ENCODE results near the gene KCNMB2.
"Not testable (repeated sequence)": the region's sequence is repeated elsewhere in the genome, so short reads cannot be mapped to it uniquely, and the experiment has no call there.

The KCNMB2 gene

DNA sequence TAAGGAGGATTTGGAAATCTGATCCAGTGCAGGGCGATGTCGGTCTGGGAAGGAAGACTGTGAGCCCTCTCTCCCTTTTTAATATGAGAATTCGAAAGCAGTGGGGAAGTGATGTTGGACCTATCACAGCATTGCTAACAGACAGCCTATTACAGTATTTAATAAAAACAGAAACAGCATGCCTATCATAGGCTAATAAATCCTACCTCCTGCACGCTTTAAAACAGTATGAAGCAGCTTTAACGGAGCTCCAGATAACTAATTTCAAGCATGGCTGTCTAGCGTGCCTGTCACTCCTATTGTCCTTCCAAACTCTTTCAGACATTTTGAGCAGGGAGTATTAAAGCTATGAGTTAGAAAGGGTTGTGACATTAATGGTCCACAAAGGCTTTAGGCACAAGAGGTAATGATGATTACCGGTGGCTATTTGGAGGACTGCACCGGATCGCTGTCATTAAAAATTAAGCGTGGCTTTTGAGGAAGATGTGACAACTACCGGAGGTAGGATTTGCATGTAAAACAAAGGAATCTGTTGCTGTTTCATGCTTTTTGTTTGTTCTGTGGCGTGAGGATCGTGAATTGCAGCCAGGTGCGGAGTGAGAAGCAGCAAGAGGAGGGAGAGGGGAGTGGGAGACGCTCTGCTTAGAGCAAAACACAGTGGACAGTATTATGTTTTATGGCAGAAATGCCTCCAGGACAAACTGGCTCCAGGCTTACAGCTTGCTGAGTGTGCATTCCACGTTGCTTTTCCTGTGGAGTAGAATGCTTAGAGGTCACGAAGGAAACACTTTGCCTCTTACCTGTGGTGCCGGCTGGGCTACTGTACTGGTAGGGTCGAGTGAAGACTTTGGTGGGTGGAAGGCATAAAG is at the start of gene KCNMB2:
KCNMB2 (plus strand) TSS at position 226 of the 869 bp plus-strand sequence.
- DNase-seq (ENCODE audit: low read depth in 1 of 2, low spot score in 1 of 2), result no peak

DNA sequence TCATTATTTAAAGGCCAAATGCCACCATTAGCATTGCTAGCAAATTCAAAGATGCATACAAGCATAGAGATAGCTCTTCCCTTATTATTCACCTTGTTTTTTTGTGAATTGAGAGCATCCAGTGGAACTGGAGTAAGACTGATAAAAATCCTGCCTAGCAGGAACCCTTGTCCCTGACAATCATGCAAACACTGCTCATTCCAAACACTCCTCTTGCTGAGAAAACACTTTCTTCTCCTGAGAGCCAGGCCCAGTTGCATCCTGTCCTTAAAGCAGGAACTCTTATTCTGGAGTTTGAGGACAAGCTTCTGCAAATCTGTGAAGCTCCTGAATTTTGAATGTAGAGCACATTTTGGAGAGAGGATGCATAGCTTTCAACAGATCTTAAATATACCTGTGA is 49.3 kb upstream of the KCNMB2 start:
- DNase-seq (ENCODE audit: low read depth in 1 of 2, low spot score in 1 of 2), result no peak

DNA sequence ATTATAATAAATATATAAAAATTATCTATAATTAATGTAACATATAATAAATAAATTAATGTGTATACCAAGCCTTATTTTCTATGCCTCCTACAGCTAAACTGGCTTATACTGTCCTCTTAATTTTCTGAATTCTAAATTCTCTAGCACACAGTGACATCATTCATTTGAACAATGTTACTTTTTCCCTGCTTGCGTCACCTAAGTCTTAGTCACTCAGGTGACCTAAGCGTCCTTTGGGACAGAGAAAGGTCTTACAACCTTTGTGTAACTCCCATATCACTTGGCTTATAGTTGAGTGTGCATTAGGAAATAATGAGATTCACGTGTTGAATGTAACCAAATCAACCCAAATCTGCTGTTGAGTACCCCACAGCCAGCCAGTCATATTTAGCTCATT is 48.5 kb upstream of the KCNMB2 start:
- DNase-seq (ENCODE audit: low read depth in 1 of 2, low spot score in 1 of 2), result no peak

DNA sequence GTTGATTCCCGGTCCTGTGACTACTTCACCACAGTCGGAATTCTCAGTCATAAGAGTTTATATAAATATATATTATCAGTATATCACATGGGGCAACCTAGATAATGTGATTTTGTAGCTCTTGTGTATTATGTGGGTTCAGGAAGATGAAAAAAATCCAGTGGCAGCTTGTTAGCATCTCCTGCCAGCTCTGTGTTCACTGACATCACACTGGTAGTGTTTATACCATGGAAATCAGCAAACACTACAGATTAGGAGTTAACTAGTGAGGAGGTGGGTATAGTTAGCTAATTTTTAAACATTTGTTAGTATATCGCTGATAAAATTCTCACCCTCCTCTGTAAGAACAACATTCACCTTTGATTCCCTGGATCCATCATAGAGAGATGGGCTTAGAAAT is 44.5 kb upstream of the KCNMB2 start:
- DNase-seq (ENCODE audit: low read depth in 1 of 2, low spot score in 1 of 2), result no peak

DNA sequence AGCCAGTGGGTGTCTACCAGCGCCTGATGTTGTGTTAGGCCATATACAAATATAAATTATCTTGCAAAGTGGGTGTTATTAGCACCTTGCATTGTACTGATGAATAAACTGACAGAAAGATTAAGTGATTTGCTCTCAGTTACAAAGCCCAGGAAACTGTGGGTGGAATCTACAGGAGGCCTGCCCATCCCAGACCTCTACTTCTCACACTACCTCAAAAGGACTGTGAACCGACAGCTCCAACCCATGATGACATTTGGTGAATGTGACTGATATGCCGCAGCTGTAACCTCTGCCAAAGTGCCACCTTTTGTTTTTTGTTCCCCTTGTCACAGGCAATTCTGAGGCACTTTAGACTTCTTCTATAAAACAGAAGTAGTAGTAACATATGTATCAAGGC is 43.7 kb upstream of the KCNMB2 start:
- no peak for DNase-seq (ENCODE audit: low read depth in 1 of 2, low spot score in 1 of 2)

DNA sequence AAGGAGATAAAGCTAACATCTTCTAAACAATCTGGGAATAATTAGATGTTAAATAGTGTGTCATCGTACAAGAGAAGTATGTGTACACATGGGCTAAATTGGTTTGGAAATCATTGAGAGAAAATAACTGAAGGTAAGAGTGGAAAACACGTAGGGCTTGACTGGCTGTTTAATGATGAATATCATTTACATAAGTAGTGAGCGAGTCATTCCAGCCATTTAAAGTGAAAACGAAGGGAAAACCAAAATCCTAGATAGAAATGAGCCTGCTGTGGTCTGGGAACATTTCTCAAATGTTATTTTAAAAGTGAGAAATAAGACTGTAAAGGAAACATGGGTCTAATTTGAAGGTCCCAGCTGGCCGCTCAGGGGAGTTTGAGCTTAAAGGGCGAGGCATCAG is 41.9 kb upstream of the KCNMB2 start:
- no peak for DNase-seq (ENCODE audit: low read depth in 1 of 2, low spot score in 1 of 2)

DNA sequence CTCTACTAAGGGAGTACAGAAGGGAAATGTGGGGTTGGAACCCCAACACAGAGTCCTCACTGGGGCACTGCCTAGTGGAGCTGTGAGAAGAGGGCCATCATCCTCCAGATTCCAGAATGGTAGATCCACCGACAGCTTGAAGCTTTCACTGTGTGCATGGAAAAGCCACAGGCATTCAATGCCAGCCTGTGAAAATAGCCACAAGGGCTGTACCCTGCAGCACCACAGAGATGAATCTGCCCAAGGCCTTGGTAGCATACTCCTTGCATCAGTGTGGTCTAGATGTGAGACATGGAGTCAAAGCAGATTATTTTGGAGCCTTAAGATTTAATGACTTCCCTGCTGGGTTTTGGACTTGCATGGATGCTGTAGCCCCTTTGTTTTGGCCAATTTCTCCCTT is 39.3 kb upstream of the KCNMB2 start:
- DNase-seq (ENCODE audit: low read depth in 1 of 2, low spot score in 1 of 2), result no peak

DNA sequence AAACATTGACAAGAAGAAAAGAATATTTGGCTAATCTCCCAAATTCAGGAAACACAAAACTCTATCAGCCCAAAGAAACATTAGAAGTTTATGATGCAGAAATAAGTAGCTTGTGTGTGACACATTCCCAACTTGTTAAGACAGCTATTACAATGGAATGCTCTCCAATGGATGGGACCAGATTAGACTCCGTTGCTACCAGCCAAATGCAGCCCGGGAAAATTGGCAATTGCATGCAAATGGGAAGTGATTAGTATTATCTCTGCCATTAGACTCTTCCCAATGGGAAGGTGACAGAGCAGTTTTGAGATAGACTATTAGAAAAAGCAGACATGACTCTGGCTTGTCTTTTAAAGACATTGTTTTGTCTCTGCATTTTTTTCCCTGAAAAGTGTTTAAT is 37.4 kb upstream of the KCNMB2 start:
- DNase-seq (ENCODE audit: low read depth in 1 of 2, low spot score in 1 of 2), result no peak

DNA sequence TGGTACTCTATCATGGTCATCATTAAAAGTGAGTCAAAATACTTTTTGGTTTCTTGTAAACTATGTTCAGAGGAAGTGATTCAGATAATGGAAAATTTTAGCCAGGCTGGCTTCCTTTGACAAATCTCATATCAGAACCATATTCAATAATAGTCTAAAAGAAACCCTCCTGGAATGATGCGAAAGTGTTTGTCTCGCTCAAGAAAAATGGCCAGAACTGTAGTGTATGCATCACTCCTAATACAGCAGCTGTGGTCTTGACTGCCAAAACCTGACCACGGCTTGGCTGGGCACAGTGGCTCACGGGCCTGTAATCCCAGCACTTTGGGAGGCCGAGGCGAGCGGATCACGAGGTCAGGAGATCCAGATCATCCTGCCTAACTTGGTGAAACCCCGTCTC is 35.6 kb upstream of the KCNMB2 start:
- no peak for DNase-seq (ENCODE audit: low read depth in 1 of 2, low spot score in 1 of 2)

DNA sequence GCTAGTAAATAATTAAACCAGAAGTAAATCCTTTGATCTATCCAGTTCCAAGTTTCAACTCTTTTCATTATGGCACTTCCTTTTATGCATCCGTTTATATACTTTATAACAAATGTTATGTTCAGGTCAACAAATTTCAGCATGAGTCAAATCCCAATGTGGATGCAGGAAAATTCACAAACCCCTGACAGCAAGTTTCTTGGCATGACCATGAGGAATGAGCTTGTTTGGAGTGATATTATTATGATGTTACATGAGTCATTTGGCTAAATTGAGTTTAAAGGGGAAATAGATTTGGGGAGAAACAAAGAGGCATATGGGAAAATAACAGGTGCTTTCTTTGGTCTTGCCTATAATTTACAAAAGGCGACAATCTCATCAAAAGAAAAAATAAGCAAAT is 32.1 kb upstream of the KCNMB2 start:
- no peak for DNase-seq (ENCODE audit: low read depth in 1 of 2, low spot score in 1 of 2)

DNA sequence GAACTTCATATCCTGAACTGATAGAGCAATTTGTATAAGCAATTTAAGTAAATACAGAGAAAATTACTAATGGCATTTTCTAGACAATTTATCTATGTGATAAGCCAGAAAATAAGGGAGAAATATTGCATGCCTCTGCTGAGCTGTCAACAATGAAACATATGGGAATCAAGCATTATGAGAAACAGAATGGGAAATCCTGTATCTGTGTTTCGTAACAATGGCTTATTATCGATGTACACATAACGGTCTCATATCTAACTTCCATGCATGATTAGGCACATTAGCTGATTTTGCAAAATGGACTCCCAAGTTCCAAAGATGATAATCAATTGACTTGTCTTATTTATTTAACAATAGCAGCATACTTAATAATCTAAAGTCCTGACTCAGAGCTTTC is 30.4 kb upstream of the KCNMB2 start:
- no peak for DNase-seq (ENCODE audit: low read depth in 1 of 2, low spot score in 1 of 2)

DNA sequence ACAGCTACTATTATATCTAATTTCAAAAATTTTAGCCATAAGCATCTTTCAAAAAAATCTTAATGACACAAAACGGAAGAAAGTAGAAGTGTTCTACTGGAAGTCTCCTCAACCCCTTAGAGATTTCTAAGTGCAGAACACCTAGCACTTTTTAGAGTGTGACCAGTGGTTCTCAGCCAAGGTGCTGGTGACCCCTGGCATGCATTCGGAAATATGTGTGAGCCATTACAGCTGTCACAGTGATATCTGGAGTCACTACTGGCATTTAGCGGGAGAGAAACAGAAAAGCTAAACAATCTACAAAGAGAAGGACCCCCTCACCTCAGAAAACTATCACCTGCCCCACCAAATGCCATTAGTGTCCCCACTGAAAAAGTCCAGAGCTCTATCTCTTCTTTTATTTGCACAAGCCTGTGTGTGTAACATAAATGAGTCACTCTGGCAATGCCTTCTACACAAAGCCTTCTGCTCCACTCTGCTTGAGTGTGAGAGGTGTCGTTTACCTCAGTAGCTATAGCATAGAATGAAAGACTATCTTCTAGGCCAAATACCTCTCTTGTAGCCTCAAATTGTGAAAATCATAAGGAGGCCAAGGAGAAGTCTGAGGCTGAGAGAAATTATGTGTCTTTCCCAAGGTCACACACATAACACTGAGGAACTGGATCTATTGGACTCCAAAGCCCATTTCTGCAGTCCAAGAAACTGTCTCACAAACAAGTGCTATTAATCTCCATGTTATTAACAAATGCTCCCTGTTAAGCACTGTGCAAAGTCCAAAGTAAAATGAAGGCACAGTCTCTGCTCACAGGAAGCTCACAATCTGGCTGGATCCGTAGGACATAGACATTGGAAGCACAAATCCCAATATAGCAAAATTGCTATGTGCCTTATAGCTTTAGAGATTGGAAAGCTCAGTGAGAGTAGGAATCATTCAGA is 28.5 kb upstream of the KCNMB2 start:
- DNase-seq (ENCODE audit: low read depth in 1 of 2, low spot score in 1 of 2), result no peak

DNA sequence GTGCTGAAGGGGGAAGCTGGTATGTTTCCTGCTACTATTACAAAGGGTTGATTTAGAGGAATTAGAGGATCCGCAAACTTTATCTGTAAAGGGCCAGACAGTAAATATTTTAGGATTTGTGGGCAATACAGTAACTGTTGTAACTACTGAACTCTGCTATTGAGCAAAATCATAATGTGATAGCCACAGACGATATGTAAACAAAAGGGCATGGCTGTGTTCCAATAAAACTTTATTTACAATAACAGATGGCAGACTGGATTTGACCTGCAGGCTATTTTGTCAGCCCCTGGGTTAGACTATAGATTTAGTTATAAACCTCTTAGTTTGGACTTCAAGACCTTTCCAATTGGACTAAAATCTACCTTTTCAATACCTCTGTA is 27.8 kb upstream of the KCNMB2 start:
- DNase-seq (ENCODE audit: low read depth in 1 of 2, low spot score in 1 of 2), result no peak

DNA sequence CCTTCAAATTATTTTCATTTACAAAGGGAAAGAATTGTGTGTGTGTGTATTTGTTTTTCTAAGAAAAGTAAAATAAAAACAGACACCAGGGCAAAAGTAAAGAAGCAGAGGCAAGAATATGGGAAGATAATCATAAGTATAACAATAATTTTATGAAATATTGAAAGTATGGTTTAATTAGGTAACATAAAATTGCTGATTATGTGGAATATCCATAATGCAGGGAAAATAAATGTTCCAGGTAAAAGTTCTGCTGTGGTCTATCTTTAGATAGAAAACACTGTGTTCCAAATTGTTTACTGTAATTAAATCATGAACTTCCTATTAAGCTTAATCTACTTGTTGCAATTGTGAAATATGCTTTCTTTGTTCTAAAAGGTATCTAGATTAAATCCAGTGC is 25.7 kb upstream of the KCNMB2 start:
- DNase-seq (ENCODE audit: low read depth in 1 of 2, low spot score in 1 of 2), result no peak

DNA sequence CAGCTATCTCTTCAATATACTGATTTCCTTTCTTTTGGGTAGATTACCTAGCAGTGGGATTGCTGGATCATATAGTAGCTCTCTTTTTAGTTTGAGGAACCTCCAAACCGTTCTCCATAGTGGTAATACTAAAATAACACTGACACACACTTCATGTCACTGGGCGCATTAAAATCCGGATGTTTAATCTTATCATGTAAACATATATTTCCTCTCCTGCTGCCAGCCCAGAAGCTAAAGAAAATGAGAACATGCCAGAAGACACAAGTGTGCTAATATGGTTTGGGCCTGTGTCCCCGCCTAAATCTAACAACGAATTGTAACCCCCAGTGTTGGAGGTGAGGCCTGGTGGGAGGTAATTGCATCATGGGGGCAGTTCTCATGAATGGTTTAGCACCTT is 23.6 kb upstream of the KCNMB2 start:
- no peak for DNase-seq (ENCODE audit: low read depth in 1 of 2, low spot score in 1 of 2)

DNA sequence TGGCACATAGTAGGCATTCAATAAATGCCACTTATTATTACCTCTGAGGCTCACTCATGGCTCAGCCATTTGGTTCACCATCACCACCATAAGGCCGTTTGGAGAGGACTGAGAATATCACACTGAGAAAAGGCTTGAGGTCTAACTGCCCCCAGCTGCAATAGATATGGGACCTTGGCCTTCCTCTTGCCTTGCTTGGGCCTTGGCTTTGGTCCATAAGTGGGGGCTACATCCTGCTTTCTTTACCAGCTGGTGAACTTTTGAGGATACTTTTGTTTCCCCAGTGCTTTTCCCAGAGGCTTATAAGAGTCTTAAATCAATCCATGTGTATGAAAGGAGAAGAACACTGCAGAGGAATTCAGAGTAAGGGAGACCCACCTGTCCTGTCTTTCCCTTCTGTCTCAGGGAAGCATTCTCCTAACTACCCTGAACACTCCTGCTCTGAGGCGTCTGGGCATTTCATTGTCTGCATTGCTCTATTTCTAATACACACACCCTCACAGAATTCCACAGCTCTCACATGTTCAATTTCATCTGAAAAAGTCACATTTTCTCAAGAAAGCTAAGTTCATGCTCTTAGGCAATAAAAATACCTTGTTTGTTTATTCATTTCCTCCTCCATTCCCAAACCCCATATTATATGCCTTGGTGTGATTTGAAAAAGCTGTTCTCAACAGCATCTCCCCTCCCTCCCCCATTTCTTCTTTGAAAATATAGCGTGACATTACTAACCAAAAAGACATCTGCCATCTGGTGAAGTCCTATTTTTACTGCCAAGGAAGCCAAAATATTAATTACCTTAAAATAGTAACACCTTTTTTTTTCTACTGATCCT is 22.5 kb upstream of the KCNMB2 start:
- DNase-seq (ENCODE audit: low read depth in 1 of 2, low spot score in 1 of 2), result no peak

DNA sequence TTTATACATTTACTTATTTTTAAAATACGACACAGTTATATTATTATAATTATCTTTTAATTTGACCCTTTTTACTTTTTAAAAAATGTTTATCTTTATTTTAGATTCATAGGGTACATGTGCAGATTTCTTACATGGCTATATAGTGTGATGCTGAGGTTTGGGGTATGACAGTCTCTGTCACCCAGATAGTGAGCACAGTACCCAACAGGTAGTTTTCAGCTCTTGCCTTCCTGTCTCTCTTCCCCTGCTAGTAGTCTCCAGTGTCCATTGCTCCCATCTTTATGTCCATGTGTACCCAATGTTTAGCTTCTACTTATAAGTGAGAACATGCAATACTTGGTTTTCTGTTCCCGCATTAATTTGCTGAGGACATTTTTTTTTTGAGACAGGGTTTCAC is 21.8 kb upstream of the KCNMB2 start:
- DNase-seq (ENCODE audit: low read depth in 1 of 2, low spot score in 1 of 2), result no peak

DNA sequence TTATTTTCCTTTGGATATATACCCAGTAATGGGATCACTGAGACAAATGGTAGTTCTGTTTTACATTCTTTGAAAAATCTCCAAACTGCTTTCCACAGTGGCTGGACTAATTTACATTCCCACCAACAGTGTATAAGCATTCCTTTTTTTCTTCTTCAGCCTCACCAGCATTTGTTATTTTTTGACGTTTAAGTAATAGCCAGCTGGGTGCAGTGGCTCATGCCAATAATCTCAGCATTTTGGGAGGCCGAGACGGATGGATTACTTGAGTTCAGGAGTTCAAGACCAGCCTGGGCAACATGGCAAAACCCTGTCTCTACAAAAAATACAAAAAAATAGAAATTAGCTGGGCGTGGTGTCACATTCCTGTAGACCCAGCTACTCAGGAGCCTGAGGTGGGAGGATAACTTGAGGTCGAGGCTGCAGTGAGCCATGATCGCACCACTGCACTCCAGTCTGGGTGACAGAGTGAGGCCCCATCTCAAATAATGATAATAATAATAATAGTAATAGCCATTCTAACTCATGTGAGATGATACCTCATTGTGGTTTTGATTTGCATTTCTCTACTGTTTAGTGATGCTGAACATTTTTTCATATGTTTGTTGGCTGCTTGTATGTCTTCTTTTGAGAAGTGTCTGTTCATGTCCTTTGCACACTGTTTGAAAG is 21.0 kb upstream of the KCNMB2 start:
- not testable (repeated sequence) for DNase-seq (ENCODE audit: low read depth in 1 of 2, low spot score in 1 of 2)

DNA sequence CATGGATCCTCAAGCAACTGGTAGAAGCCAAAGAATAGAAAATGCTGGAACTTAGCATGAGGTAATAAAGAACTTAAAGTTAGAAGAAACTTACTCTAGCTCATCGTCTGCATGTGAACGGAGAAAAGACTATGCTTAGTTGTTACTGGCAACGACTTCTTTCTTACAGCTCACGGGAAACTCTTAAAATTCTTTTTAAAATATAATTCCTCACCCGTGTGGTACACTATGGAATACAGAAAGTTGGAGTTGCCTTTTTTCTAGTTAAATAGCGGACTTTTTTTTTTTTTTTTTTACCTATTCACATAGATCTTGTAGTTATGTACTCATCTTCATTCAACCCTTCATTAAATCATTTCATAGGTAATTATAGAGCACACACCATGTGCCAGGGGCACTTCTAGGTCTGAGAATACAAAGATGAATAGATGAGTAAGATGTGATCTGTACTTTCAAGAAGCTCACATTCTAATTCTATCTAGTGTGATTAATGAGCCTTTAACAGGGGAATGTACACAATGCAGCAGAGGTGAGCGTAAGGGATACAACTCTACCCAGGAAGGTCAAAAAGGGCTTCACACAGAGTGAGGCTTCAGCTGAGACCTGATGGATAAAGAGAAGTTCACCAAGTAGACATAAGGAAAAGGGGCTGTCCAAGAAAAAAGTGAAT is 18.4 kb upstream of the KCNMB2 start:
- no peak for DNase-seq (ENCODE audit: low read depth in 1 of 2, low spot score in 1 of 2)

DNA sequence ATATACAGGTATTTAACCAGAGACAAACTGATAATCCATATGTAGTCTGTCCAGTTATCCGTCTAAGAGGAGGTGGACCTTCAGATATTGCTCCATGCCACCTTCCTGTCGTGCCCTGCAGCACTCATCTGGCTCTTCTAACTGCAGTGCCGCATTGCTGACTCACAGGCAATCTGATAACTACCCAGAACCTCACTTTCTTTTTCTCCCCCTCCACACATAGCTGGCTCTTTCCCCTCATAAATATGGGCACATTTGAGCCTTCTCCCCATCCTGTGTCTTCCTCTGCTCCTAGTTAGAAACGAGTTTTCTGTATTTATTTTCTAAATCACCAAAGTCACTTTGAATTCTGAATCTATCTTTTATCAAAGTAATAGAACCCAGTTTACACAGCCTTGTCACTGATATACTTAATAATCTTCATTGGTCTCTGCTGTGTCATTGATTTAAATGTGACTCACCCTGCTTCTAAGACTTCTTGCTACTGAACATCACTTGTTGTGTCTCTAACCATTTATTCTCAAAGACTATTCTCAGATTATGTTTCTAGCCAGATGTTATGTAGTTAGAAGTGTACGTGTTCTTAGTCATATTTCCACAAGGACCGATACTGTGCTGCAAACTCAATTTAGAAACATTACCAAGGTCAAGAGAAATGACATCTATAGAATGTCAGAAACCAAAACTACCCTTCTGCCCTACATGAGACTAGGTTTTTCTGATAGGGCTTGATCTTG is 17.4 kb upstream of the KCNMB2 start:
- DNase-seq (ENCODE audit: low read depth in 1 of 2, low spot score in 1 of 2), result no peak
